ENCODE results near the gene FAHD2B. TPM values are rescaled to one million over a fixed set of nuclear protein-coding genes. Genes with fewer than 3 reads are reported as not detected.
"Not testable (repeated sequence)": the region's sequence is repeated elsewhere in the genome, so short reads cannot be mapped to it uniquely, and the experiment has no call there.

The FAHD2B gene
- total and polyA plus RNA-seq, 2 of the 4 experiments (the other 2 are of a cell fraction), result 5.7 to 7.9 TPM

DNA sequence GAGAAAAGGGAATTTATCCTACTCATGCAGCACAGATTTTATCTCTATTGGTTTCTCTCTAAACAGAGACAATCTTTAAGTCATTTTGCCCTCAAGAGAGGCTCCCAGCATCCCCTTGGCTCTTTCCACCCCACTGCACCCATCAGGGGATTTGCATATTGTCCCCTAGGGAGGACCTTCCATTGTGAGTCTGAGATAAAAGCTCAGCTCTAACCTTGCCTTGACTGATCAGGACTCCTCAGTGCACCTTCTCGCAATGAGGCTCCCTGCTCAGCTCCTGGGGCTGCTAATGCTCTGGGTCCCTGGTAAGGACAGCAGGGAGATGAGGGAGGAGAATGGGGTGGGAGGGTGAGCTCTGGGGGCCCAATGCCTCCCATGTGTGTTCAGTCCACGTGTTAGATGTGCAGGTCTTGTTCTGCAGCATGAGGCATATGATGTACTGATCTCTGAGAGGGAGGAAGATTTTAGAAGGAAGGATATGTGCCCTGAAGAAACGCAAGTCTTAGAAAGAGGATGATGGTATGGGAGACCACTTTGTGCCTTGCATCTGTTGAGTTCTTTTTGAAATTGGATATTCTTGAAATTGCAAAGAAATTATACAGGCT is 48.7 kb downstream of the FAHD2B start:
- H2BK15ac ChIP-seq (ENCODE audit: low read depth, low read length); H3K18ac ChIP-seq (ENCODE audit: low read depth, low read length); BruUV-seq (replicated peaks); H4K8ac ChIP-seq (ENCODE audit: low read depth in 2 of 2, low read length in 2 of 2); H3K4me2 ChIP-seq (ENCODE audit: low read depth, low read length); H3K36me3 ChIP-seq (ENCODE audit: control insufficient read depth, insufficient read depth, low read length); H3K9ac ChIP-seq (ENCODE audit: low read depth, low read length); H4K20me1 ChIP-seq (ENCODE audit: insufficient read depth, low read length); H3K56ac ChIP-seq (ENCODE audit: extremely low read depth, insufficient read depth, low read length); H3K4me3 ChIP-seq (ENCODE audit: insufficient read depth, low read depth, low read length); H3K79me1 ChIP-seq (ENCODE audit: low read depth in 1 of 2, low read length in 2 of 2); POLR2A ChIA-PET (ENCODE audit: unreplicated experiment); H3K14ac ChIP-seq (replicated peaks; ENCODE audit: low read depth, low read length); dilution Hi-C loops (cut with HindIII; ENCODE audit: low sequenced_read_pairs, unreplicated experiment); H3K27me3 ChIP-seq (ENCODE audit: control insufficient read depth, insufficient read depth, low read length); H4K5ac ChIP-seq (ENCODE audit: low read depth, low read length); in situ Hi-C loops (cut with MboI; ENCODE audit: low sequenced_read_pairs); H3K23ac ChIP-seq (ENCODE audit: low read depth, low read length); H2AK5ac ChIP-seq (ENCODE audit: low read depth, low read length); H3K4me1 ChIP-seq (ENCODE audit: control insufficient read depth, insufficient read depth, low read length); DNase-seq; H4K91ac ChIP-seq (ENCODE audit: insufficient read depth, low read depth, low read length); ATAC-seq (ENCODE audit: low read depth); H3K9me1 ChIP-seq (ENCODE audit: insufficient read depth, low read length); H2BK5ac ChIP-seq (ENCODE audit: low read depth, low read length, poor library complexity, severe bottlenecking); H2BK20ac ChIP-seq (ENCODE audit: low read depth, low read length); H2BK120ac ChIP-seq (ENCODE audit: low read depth, low read length); H3K9me3 ChIP-seq (ENCODE audit: control insufficient read depth, insufficient read depth, low read length); H2AK9ac ChIP-seq (replicated peaks; ENCODE audit: low read depth, low read length, poor library complexity); H2AFZ ChIP-seq (replicated peaks; ENCODE audit: low read length, poor library complexity); intact Hi-C loops (cut with micrococcal nuclease); H3K27ac ChIP-seq (ENCODE audit: insufficient read depth, low read length); H3K4ac ChIP-seq (ENCODE audit: low read depth, low read length); CTCF ChIA-PET: not testable (repeated sequence)
- WGBS, 2 experiments (ENCODE audit: extremely low coverage in 2 of 2, insufficient read length in 1 of 2), result 0% methylated on average over 1 of the region's 3 CpGs; no CpG with 5 or more reads in 1 of the 2 experiments

Small RNA genes lying within 50 kb of the gene (microRNA-seq; reads per million reads assigned to microRNA genes)
- gene AC018892.1 (ENCODE audit: insufficient read depth, insufficient read length), result not detected
- gene IGKV1OR2-3 (ENCODE audit: insufficient read depth, insufficient read length), result not detected
- not detected for gene IGKV2OR2-2 (ENCODE audit: insufficient read depth, insufficient read length)
- not detected for gene RN7SL313P (ENCODE audit: insufficient read depth, insufficient read length)

Small RNA genes lying within 50 kb of the gene (small RNA-seq; reads per million reads assigned to genes)
- 0 reads per million in 5 experiments for gene AC018892.1
- 0 reads per million in 5 experiments for gene IGKV1OR2-3
- 0 reads per million in 5 experiments for gene IGKV2OR2-2
- 0 reads per million in 5 experiments for gene RN7SL313P

Other genes starting within 250 kb of the FAHD2B start
- 12.5 and 13.6 TPM in 2 replicates for gene ANKRD39, start 236.9 kb downstream of the FAHD2B start, total RNA-seq (2012; rRNA removed)
- gene ANKRD39, start 236.9 kb downstream of the FAHD2B start, polyA plus RNA-seq (2012; rRNA removed), result 15.9 and 17.0 TPM in 2 replicates
- 13.3 and 15.8 TPM in 2 replicates for gene SEMA4C, start 224.8 kb downstream of the FAHD2B start, total RNA-seq (2012; rRNA removed)
- 24.3 and 25.5 TPM in 2 replicates for gene SEMA4C, start 224.8 kb downstream of the FAHD2B start, polyA plus RNA-seq (2012; rRNA removed)
- not detected in 2 replicates for gene FAM178B, start 108.3 kb downstream of the FAHD2B start, total RNA-seq (2012; rRNA removed)
- not detected in 2 replicates for gene FAM178B, start 108.3 kb downstream of the FAHD2B start, polyA plus RNA-seq (2012; rRNA removed)
- 20.1 and 22.5 TPM in 2 replicates for gene ANKRD36, start 18.3 kb upstream of the FAHD2B start, total RNA-seq (2012; rRNA removed)
- gene ANKRD36, start 18.3 kb upstream of the FAHD2B start, polyA plus RNA-seq (2012; rRNA removed), result 1.9 and 2.6 TPM in 2 replicates